GM21390 (cell line): ENCODE results near the gene GRM4.

Experiments
- ATAC-seq: cut with Tn5 transposase; IDR thresholded peaks from one replicate; pipeline ENCODE4 v1.9.1; 2021; ENCODE audit not compliant: unreplicated experiment

GRM4 gene

DNA sequence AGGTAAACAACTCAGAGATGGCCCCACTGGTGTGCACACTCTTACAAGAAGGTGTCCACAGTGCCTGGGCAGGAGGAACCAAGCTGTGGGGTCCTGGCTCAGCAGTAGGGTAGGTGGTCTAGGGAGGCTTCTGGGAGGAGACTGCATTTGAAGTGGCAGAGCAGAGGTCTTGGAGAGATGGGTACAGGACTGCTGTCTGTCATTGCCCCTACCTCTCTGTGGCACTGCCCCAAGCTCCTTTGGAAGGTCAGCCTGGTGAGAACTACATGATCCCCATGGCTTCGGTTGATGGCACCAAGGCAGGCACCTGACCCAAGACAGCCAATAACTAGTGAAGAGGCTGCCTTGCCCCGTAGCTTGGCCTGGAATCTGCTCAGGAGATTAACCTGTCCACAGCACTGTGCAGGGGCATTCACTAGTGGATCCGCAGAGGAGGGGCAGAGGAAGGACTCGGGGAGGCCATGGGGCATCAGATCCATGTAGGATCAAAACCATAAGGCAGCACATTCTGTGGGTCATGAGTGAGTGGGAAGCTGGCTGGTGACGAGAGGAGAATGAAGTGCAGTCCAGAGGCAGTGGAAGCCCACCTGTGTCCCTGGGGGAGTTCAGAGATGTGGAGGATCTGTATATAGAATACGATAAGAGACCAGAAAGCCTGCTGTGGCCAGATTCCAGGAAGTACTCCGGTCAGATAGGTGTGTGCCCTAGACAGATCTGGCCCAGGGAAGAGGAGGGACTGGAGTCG lies 162.0 kb downstream of the GRM4 start:
- no peak for ATAC-seq

DNA sequence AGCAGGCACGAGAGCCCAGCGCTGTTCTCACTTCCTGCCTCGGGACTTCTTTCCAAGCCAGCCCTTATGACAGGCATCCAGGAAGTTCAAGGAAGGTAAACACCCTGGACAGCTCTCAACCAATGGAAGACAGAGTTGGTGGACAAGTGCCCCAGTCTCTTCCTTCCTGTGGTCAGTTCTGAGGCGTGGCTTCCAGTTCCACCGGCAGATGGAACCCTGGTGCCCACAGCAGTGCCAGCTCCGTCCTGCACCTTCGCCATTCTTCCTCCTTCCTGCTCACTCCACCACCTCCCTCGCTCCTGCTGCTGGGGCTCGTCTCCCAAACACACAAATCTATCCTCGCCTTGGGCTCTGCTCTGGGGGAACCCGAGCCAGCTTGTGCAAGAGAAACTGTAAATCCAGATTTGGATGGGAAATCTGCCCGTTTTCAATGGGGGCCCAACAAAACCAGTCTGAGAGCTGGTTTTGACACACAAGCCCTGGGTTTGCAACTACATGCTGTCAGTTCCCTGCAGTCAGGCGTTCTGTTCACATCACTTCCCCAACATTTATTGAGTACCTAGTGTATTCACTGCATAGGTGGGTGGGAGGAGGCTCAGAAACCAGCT lies 162.7 kb downstream of the GRM4 start:
- ATAC-seq = no peak

DNA sequence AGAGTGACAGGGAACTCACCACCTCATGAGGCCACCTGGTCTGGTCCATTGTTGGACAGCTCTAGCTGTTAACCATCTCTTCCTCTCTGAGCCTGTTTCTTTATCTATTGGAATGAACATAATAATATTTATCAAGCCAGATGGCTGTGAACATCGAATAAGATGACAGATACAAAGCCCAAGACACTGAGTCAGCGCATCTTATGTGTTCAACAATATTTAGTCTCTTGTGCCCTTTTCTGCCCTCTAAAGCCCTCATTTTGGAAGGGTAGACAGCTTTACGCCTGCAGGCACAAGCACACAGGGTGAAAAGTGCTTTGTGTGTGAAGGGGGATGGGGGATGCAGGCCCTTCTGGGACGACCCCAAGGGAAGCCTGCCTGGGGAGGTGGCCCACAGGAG lies 164.0 kb downstream of the GRM4 start:
- ATAC-seq = no peak

DNA sequence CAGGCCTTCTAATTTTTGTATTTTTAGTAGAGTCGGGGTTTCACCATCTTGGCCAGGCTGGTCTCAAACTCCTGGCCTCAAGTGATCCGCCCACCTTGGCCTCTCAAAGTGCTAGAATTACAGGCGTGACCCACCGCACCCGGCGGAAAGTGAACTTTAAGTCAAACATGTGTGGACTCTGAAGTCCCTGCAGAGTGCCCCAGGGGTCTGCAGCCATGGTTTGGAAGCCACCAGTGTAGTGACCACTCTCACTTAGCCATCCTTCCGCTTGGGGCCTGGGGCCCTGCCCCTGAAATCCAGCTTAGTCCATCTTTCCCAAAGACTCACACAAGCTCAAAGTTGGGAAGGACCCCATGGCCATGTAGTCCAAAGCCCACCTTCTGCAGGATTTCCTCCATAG lies 164.5 kb downstream of the GRM4 start:
- no peak for ATAC-seq

DNA sequence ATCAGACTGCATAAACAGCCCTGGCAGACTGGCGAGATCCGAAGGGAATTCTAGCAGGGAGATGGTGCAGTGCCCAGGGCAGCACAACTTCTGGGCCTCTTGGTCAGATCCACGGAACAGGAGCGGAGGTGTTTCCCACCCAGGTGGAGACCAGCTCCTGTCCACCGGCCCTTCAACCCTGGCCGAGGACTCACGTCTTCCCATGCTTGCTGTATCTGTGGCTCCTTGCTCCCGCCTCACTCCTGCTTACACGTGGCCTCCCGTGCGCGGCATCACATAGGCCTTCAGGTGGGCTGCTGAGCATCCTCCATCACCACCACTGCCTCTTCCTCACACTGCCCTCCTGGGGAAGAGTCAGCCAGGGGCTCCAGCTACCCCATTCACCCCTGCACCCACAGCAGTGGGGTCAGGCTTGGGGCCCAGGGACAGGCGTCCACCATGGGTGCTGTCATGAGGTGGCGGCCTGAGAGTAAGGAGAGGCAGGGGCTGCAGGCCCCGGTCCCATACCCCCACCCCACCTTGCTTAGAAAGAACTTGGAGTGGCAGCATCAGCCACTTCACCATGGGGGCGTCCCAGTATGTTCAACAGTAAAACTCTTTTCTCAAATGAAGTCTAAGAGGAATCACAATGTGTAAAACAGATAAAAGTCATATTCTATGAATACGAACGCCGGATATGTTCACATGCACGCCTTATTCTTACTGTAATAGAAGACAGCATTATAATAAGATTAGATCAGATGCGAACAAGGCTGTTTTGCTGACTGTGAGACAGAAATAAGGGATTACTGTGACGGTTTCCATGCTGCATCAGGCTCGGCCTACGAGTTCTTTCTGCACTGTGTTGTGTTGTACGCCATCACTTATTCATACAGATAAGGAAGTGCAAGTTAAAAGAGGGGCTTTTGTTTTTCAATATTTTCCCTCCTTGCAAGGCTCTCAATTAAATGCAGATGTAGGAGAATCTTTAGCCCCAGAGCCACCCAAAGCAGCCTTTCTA lies 165.4 kb downstream of the GRM4 start:
- ATAC-seq = no peak

- ATAC-seq = no peak
Measured at GRCh38 chr6:33979750-33980149, 166.1 kb downstream of the GRM4 start.

GRCh38 chr6:33978412-33979150 lies 167.3 kb downstream of the GRM4 start:
- no peak for ATAC-seq

DNA sequence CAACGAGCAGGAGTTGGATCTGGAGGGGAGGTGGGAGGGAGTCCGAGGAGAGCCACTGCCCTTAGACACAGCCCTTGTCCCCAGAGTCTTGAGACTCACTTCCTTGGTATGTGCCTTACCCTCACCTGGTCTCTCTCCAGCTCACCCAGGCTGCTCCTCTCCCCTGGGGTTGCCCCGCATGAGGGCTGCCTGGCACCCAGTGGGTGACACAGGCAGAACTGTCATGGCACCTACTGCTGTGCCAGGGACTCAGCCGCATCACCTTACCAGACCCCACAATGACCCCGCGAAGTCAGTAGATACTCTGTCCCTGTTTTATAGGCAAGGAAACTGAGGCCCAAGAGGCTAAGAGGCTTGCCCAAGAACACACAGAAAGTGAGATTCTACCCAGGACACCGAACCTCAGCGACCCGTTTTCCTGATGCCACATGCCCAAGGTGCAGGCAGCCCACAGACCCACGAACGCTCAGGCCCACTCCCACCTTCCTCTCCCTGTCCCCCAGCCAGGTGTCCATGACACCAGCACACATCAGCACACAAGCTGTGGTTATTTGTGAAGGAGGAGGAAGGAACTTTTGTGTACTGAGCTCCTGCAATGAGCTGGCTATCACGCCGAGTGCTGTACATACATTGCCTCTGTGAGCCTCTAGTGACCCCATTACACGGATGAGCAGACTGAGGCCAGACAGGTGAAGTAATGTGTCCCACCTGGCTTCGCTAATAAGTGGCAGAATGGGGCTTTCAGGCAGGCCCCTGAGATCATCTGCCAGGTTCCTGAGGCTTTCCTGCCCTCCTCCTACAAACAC lies 168.1 kb downstream of the GRM4 start:
- no peak for ATAC-seq

GRCh38 chr6:33976437-33977360 lies 169.2 kb downstream of the GRM4 start:
- no peak for ATAC-seq

DNA sequence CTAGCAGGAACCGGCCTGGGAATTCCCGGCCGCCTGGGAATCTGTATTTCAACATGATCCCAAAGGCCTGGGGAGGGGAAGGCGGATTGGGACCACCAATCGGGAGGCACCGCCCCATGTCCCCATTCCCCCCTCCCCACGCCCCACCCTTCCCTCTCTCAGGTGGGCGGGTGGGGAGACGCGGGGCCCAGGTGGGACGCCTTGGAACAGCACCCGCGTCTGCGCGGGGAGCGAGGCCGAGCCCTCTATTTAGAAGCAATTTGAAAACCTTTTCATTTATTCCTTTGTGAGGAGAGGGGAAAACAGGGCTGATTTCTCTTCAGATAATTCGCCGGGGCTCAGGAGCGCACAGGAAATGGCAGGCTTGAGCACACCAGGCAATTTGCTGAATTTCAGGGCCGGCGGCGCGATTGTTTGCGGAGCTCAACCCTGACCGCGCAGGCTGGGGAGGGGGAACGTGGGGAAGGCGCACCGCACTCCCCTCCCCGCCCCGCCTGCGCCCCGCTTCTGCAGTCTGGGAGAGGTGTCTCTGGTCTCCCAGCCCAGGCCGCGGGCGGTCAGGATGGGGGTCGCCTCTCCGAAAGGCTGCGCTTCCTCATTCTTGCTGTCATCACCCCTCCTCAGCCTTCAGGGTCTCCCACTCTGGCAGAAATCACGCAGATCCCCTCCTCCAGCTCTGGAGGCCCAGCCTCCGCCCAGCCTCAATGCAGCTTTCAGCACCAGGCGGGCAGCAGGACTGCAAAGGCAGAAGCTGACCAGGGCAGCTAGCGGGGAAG lies 170.0 kb downstream of the GRM4 start:
- ATAC-seq = no peak

DNA sequence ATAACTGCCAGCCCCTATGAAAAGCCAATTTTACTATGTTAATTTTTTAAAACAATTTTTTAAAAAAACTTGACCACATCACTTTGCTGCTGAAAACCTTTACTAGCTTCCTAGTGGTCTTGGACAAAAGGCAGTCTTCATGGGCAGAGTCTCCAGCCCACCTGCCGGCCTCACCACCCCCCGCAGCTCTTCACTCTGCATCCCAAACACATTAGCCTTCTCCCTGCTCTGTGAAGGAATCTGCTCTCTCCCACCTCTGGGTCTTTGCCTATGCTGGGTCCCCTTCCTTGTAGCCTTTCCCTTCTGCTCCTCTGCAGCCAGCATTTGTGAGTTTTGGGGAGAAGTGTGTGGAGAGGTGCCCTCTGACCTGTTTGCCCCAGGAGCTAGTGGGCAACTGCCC lies 171.4 kb downstream of the GRM4 start:
- no peak for ATAC-seq

GRCh38 chr6:33974030-33974429 lies 171.9 kb downstream of the GRM4 start:
- no peak for ATAC-seq

- ATAC-seq = no peak
Measured at GRCh38 chr6:33971580-33971979, 174.3 kb downstream of the GRM4 start.
